Measurements from ENCODE around the gene MEIS1.
"Not testable (repeated sequence)": the region's sequence is repeated elsewhere in the genome, so short reads cannot be mapped to it uniquely, and the experiment has no call there.

MEIS1 gene

DNA sequence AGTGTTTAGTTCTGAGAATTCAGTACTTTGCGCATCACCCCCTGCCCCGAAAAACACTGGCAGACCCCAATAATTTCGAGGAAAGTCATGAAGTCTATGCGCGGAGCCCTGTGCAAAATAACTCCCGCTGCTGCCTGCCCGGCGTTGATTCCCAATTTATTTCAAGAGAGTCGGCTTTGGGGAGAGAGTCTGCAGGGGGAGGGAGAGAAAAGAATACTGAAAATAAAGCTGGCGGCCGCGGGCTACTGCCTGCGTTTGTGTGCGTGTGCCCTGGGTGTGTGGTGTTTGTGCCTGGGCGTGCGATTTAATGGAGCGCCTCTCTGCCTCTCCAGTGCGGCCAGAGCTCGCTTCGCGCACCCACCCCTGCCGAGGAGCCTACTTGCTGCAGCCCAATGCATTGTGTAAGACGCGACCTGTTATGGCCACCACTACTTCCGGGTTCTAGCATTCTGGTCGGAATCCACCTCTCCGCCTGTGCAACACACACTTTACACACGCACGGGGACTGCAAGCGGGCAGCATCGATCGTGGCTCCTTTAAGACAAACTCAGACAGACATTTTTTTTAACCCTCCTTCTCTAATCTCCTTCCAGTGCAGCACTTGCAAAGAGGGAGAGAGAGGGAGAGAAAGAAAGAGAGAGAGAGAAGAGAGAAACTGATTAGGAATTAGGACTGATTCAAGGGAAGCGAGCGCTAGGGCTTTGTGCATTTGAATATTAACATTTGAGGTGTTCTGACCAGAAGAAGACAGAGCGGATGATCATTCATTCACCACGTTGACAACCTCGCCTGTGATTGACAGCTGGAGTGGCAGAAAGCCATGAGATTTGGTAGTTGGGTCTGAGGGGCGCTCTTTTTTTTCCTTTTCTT, at the start of gene MEIS1:
MEIS1 (plus strand) TSS at position 447 of the 870 bp plus-strand sequence. CDS start 732 bp downstream, outside the sequence.
- no peak for DNase-seq (ENCODE audit: low read depth)

GRCh38 chr2:66387016-66387753, 47.7 kb upstream of the MEIS1 start:
- DNase-seq (ENCODE audit: low read depth) = no peak

GRCh38 chr2:66389651-66390131, 45.2 kb upstream of the MEIS1 start:
- no peak for DNase-seq (ENCODE audit: low read depth)

- DNase-seq (ENCODE audit: low read depth) = no peak
Observed at GRCh38 chr2:66390152-66390551, 44.8 kb upstream of the MEIS1 start.

- no peak for DNase-seq (ENCODE audit: low read depth)
Observed at GRCh38 chr2:66390811-66391210, 44.1 kb upstream of the MEIS1 start.

GRCh38 chr2:66391240-66391639, 43.7 kb upstream of the MEIS1 start:
- not testable (repeated sequence) for DNase-seq (ENCODE audit: low read depth)

DNA sequence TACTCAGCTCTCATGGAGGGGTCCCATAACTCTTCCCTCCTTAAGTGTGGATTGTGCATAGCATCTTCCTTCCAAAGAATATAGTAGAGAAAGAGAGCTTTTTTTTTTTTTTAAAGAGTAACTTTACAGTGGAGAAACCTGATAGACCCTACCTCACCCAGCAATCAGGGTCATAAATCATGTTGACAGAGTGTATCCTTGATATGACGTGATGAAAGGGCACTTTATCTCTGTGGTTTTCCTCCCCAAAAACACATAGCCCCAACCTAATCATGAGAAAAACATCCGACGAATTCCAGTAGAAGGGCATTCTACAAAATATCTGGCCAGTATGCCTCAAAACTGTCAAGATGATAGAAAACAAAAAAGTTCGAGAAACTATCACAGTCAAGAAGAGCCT, 29.5 kb upstream of the MEIS1 start:
- no peak for DNase-seq (ENCODE audit: low read depth)

DNA sequence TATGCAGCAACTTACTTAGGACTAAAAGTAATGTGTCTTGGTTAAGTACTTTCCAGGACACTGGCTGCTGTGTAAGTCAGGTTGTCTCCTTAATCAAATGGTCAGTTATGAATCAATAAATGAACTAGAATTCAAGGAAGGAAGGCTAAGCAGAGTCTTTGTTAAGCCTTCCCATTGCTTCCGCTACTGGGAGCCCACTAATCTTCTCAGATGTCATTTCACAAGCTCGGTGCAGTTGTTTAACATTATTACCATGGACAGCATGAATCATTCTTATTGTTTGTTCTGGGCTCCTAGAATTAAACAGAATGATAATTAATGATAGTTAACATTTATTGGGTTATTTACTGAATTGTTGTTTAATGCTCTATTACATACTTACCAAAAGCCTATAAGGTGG, 26.0 kb upstream of the MEIS1 start:
- DNase-seq (ENCODE audit: low read depth) = no peak

DNA sequence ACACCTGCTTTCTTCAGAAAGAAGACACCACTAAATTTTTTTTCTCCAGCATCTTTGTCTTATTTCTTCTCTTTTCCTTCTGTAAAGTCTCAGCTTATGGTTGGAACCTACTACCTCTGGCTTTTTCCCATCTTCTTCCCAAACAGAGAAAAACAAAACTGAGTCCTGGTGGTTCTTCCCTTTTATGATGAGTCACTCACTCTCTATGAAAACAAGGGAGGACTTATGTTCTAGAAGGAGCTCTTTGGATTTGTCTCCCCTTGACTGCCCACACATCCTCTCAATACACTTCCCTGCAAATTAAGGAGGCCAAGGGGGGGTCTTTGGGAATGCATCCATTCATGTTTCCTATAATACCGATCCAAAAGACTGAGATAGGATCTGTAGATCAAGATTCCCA, 22.1 kb upstream of the MEIS1 start:
- DNase-seq (ENCODE audit: low read depth) = no peak

DNA sequence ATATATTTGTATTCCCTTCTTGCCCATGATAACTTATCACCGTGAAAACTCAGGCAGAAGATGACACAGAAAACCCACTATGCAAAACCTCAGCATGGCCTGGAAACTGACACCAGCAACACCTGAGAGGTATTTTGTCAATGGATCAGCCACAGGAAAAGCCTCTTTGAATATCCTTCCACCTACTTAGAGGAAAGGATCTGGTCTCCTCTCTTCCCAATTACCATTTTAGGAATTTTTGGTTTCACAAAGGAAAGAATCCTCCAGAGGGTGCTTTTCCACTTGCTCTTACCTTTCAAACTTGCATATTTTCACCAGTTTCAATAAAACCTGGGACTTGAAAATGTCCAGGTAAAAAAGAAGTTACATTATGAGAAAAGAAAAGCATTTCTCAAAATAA, 20.0 kb upstream of the MEIS1 start:
- DNase-seq (ENCODE audit: low read depth) = no peak

- no peak for DNase-seq (ENCODE audit: low read depth)
Observed at GRCh38 chr2:66418381-66418780, 16.5 kb upstream of the MEIS1 start.

- no peak for DNase-seq (ENCODE audit: low read depth)
Observed at GRCh38 chr2:66421612-66422011, 13.3 kb upstream of the MEIS1 start.

GRCh38 chr2:66423391-66424124, 11.4 kb upstream of the MEIS1 start:
- no peak for DNase-seq (ENCODE audit: low read depth)

GRCh38 chr2:66426244-66427111, 8.4 kb upstream of the MEIS1 start:
- no peak for DNase-seq (ENCODE audit: low read depth)

GRCh38 chr2:66427300-66427699, 7.6 kb upstream of the MEIS1 start:
- DNase-seq (ENCODE audit: low read depth) = no peak

- no peak for DNase-seq (ENCODE audit: low read depth)
Observed at GRCh38 chr2:66428986-66429612, 5.8 kb upstream of the MEIS1 start.

GRCh38 chr2:66429693-66430504, 5.0 kb upstream of the MEIS1 start:
- DNase-seq (ENCODE audit: low read depth) = no peak

DNA sequence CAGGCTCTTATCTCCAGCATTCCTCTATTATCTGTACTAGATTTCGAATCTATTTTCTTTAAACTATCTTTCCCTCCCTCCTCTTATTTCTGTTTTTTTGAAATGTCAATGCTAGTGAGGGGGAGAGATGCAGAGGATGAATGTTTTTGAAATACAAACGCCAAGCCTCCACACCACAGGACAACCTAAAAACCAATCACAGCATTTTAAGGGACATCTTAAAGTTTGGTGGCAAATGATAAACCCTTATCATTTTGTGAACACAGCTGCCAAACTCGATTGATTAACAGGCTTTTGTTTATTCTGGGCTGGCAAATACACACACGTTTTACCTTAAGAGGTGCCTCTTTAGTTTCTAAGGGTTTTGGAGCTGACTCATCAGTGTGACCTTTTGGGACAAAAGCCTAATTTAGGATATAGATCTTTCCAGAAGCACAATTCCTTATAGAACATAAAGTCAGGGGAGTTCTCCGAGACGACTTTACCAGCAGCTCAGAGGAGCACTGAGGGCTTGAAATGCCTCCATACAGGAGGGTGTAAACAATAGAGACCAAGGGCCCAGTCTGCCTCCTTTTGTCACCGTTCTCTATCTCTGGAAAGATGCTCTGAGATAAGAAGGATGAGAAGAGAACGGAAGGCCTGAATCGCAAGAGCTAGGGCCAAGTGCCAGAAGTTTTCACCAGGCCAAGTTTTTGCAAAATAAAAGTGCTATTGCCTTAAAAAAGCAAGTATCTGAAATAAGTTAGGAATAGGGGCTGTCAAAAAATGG, 4.2 kb upstream of the MEIS1 start:
- no peak for DNase-seq (ENCODE audit: low read depth)

GRCh38 chr2:66431274-66431642, 3.7 kb upstream of the MEIS1 start:
- DNase-seq (ENCODE audit: low read depth) = no peak
